ENCODE measurements around the gene IRF5.
"Not testable (repeated sequence)": the region's sequence is repeated elsewhere in the genome, so short reads cannot be mapped to it uniquely, and the experiment has no call there.

Gene IRF5

DNA sequence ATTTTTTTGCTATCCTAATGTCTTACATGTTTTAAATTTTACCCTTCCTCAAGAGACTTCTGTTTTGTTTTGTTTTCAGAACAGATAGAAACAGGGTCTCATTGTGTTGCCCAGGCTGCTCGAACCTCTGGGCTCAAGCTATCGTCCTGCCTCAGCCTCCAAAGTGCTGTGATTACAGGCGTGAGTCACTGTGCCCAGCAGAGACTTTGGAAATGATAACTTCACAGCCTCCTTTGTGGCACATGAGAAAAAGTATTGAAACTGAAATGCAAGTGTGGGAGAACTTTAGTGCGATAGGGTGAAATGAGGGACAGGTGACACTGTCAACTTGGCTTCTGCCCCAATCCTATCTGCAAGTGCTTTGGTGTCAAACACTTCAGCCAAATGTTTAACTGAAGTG, 21.6 kb downstream of the IRF5 start:
- DNase-seq (ENCODE audit: low spot score) = no peak

DNA sequence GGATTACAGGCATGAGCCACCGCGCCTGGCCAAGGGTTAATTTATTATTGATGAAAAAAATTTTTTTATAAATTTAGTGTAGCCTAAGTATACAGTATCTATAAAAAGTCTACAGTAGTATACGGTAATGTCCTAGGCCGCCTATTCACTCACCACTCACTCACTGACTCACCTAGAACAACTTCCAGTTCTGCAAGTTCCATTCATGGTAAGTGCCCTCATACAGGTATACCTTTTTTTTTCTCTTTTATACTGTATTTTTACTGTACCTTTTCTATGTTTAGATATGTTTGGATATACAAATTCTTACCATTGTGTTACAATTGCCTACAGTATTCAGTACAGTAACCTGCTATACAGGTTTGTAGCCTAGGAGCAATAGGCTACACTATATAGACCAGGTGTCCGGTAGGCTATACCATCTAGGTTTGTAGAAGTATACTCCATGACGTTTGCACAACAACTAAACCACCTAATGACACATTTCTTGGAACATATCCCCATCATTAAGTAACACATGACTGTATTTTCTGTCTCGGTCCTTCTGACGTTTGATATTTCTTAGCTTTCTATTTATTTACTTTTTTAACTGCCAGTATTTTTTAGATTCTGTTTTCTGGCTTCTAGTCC, 23.4 kb downstream of the IRF5 start:
- no peak for DNase-seq (ENCODE audit: low spot score)

DNA sequence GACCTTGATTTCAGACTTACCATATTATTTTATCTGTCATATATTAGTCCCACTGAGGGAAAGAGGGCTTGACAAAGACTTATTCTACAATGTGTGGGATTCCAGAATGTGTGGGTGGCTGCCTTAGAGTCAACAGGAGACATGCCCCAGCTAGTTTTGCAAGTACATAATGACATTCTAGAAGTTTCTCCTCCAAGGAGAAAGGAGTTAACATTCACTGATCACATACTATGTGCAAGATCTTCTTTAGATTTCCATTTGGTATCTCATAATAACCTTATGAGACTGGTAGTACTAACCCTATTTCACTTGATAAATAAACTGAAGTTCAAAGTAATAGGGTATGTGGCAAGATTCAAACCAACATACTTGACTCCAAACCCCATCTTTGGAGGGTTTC, 25.2 kb downstream of the IRF5 start:
- DNase-seq (ENCODE audit: low spot score) = no peak

DNA sequence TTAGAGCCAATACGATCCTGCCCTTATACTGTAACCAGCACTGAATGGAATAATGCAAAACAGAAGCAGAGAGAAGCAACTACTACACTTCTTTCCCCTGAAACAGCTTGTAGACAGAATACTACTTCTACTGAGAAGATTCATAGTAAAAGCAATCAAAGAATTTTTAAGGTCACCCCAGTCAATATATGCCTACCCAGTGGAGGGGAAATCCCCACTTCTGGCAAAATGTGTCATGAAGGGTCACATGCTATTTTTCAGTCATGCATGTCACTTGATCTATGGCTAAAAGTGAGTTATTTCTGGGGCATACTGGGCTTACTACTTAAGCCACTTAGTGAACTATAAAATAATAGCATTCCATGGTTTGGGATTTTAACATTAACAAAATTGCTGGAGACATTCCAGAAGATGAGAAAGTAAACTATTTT, 25.6 kb downstream of the IRF5 start:
- peak; percentile 75 for DNase-seq (ENCODE audit: low spot score)

DNA sequence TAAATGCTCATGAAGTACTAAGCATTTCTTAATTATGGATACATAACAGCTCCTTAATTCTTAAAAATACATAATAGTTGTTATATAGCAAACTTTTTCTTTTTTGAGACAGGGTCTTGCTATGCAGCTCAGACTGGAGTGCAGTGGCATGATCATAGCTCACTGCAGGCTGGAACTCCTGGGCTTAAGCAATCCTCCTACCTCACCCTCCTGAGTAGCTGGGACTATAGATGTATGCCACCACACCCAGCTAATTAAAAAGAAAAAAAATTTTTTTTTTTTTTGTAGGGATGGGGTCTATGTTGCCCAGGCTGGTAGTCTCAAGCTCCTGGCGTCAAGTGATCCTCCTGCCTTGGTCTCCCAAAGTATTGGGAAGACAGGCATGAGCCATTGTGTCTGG, 30.9 kb downstream of the IRF5 start:
- DNase-seq (ENCODE audit: low spot score) = no peak

DNA sequence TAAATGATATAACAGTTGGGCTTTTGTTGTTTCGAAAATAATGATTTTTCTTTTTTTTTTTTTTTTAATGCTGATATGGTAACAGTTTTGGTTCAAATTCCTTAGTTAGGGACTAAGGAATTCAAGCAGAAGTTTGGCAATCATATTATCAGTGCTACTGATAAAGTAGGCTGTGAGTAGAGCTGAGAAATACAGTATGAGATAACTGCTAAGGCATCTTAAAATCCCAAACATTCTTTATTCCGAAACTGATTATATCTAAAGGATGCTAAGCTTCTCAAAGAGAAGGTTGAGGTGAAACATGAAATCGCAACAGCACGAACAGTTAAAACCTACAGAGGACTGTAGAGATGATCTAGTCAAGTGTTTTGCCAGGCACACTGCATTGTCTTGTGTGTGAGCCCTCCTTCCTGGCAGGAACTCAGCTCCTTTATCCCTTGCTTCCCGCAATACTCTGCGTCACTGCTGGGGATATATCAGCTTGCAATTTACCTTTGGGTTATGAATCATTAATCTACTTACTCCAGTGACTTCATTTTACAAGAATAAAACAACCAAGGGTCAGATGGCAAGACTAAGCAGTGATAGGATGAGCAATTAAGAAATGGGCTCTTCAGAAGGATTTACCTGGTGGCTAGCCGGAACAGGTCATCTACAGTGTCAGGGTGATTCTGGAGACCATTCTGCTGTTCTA, 36.7 kb downstream of the IRF5 start:
- no peak for DNase-seq (ENCODE audit: low spot score)

DNA sequence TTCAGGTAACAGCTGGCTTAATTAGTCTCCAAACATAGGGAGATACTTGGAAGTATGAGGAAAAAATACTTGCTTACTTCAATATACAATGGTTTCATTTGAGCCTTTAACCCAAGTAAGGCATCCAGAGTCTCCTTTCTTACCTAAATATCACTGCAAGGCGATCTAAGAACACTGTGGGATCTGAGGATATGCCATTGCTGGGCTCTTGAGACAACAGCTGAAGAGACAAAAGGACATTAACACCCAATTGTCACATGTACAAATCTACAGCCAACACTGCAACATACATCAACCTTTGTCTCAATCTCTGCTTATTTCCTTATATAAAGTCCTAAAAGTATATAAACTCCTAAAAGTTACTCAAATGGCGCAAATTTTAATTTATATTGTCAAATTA, 44.4 kb downstream of the IRF5 start:
- DNase-seq (ENCODE audit: low spot score) = no peak

DNA sequence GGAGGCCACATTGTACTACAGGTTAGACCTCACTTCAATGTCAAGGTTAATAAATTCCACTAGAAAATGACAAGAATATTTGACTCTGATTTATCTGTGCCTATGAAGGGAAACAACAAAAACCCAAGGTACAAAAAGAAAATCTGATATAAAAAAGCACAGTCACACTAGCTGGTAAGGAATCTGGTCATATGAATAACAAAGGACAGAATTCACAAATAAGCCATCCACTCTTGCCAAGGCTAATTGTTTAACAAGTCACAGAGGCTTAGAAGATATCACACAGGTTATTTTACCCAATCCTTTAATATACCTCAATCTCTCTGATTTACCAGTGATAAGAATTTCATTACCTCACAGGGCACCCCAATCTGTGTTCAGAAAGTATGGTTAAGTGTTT, 47.9 kb downstream of the IRF5 start:
- no peak for DNase-seq (ENCODE audit: low spot score)

DNA sequence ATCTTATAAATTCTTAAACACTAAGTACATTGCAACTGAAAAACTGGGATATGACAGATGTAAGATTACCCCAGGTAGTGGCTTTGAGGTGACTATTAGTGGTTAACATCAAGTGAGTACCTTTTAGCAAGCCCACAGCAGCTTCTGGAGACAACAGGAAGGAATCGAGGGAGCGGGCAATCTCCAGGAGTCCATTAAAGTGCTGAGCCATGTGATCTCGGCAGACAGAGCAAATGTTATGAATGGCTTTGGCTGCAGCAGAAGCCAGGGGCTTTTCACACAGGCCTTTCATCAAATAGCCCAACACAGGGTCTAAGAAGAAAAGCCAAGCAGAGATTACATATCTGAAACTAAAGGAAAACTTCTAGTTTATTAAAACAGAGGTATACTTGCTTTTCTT, 48.9 kb downstream of the IRF5 start:
- DNase-seq (ENCODE audit: low spot score) = no peak

DNA sequence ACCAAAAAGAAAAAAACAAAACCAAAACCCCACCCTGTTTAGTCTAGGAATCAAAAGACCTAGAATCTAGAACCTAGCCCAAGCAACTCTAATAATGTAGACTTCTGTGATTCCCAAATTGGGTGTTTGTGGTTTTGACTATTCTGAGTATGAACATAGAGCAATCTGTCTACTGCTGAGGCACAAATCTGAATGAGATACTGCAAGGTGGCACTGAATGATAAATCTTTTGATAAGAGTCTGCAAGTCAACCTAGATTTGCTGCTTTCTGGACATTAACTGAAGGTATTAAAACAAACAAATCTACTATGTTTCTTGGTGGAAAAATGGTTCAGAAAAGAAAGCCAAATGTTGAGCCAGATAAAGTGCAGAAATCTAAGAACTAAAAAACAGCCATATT, 50.6 kb downstream of the IRF5 start:
- no peak for DNase-seq (ENCODE audit: low spot score)

DNA sequence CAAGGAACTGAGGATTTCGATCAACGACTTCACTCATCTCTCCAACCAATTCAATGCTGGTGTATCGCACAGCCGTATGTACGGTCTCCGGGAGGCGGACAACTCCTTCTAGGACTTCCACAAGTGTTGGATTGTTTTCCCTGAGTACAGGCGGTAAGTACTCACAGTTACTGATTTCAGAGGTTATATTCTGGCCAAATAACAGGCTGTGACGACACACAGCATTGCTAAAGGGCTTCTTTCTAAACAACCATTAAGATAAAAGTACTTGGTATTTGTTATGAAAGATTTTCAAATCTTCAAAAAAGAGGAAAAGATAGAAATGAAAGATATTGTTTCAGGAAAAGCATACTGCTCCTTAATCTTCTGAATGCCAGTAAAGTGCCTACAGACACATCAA, 52.2 kb downstream of the IRF5 start:
- DNase-seq (ENCODE audit: low spot score) = no peak

DNA sequence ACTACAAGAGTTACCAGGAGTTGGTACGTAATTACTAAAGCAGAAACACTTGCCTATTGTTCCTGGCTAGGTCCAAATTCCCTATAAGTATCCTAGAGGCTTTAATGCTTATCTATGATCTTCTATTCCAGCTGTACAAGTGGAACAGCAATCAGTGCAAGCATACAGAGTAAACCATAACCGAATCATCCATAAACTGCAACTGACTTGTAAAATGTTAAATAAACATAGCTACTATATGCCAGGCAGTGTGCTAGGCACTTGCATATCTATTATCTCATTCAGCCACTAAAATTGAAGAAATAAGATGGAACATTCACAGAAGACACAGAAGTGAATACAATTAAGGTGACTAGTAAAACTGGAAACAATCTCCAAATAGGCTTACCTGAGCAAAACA, 55.7 kb downstream of the IRF5 start:
- no peak for DNase-seq (ENCODE audit: low spot score)

DNA sequence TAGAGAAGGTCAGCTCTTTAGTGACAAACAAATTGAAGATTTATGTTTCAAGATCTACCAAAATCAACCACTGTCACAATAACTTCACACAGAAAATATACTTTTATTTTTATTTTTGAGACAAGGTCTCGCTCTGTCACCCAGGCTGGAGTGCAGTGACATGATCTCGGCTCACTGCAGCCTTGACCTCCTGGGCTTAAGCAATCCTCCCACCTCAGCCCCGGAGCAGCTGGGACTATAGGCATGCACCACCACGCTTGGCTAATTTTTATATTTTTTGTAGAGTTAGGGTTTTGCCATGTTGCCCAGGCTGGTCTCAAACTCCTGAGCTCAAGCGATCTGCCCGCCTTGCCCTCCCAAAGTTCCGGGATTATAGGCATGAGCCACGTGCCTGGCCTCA, 56.8 kb downstream of the IRF5 start:
- not testable (repeated sequence) for DNase-seq (ENCODE audit: low spot score)

DNA sequence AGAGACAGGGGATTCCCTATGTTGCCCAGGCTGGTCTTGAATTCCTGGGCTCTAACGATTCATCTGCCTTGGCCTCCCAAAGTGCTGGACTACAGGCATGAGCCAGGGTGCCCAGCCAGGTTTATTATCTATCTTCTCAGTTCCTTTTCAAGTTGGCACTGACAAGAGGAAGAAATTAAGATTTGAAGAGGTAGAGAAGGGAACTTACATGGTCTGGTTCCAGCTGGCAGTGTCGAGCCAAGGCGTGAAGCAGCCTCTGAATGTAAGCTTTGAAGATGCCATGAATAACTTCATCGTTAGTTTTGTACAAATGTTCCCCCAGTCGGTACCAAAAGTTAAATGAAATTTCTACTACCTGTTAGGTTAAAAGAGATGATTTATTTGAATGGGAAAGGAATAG, 59.5 kb downstream of the IRF5 start:
- DNase-seq (ENCODE audit: low spot score) = no peak

Data from NAMALWA (cell line).